ENCODE measurements around the gene NFATC4. TPM values are rescaled to one million over a fixed set of nuclear protein-coding genes. Genes with fewer than 3 reads are reported as not detected.

Gene NFATC4
- total RNA-seq, 1 experiment from 2014 or later, result 7.6 TPM

DNA sequence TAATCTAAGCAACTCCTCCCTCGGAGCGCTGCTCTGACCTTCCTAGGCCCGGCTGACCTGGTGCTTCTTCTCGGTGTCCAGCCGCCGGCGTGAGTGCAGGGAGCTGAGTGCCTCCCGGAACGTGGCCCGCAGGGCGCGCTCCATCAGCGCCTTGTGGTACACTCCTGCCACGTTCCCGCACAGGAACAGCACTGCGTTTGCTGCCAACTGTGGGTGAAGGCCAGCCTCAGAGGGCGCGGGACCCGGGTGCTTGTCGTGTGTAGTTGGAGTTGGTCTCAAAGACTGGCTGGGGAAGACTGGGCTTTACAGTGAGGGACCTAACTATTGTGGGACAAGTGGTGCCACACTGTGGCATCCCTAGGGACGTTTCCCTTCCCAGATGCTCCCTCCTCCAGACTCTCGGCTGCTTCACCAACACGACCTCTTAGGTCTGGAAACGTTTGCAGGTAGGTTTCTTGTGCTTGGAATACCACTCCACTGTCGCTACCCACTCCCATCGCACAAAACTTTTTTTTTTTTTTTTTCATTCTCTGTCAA, 36.2 kb upstream of the NFATC4 start:
- BruUV-seq (replicated peaks), result no TSS peak
- no peak overlapping the region for H2AFZ ChIP-seq (ENCODE audit: low read depth, low read length, poor library complexity, severe bottlenecking)
- no peak overlapping the region for H3K4me3 ChIP-seq (replicated peaks in 1 of 2; ENCODE audit: low read depth in 1 of 2, low read length in 2 of 2)
- H3K27me3 ChIP-seq (ENCODE audit: insufficient read depth, low read length), result no peaks in the 10 kb centered on the region
- H3K9me3 ChIP-seq (ENCODE audit: control insufficient read depth in 1 of 2, insufficient read depth in 1 of 2, low read depth in 1 of 2, low read length in 2 of 2), result no peaks in the 10 kb centered on the region
- no peaks in the 10 kb centered on the region for H3K9me2 ChIP-seq (ENCODE audit: insufficient read depth)
- intact Hi-C loops (cut with micrococcal nuclease), result no loop called here
- H4K20me1 ChIP-seq (ENCODE audit: insufficient read depth), result no peaks in the 10 kb centered on the region
- no peak overlapping the region for H3K9ac ChIP-seq (ENCODE audit: low read length)
- TF ChIP-seq POLR2A (IDR thresholded peaks at IDR 0.05; ENCODE audit: borderline replicate concordance, extremely low read depth, insufficient read depth, insufficient read length) (no peak), RAD21 (IDR thresholded peaks at IDR 0.05; ENCODE audit: low read depth) (no peak), ZNF274 (IDR thresholded peaks at IDR 0.05; ENCODE audit: low read depth, low read length) (no peak), POLR2AphosphoS5 (IDR thresholded peaks at IDR 0.05; ENCODE audit: low read depth, low read length) (no peak), JUND (IDR thresholded peaks at IDR 0.05) (no peak), CBX3 (IDR thresholded peaks at IDR 0.05; ENCODE audit: low read depth) (no peak), SP1 (IDR thresholded peaks at IDR 0.05; ENCODE audit: low read depth) (no peak), EZH2 (IDR thresholded peaks at IDR 0.05) (no peak)
- TF ChIP-seq, protein P1, sequence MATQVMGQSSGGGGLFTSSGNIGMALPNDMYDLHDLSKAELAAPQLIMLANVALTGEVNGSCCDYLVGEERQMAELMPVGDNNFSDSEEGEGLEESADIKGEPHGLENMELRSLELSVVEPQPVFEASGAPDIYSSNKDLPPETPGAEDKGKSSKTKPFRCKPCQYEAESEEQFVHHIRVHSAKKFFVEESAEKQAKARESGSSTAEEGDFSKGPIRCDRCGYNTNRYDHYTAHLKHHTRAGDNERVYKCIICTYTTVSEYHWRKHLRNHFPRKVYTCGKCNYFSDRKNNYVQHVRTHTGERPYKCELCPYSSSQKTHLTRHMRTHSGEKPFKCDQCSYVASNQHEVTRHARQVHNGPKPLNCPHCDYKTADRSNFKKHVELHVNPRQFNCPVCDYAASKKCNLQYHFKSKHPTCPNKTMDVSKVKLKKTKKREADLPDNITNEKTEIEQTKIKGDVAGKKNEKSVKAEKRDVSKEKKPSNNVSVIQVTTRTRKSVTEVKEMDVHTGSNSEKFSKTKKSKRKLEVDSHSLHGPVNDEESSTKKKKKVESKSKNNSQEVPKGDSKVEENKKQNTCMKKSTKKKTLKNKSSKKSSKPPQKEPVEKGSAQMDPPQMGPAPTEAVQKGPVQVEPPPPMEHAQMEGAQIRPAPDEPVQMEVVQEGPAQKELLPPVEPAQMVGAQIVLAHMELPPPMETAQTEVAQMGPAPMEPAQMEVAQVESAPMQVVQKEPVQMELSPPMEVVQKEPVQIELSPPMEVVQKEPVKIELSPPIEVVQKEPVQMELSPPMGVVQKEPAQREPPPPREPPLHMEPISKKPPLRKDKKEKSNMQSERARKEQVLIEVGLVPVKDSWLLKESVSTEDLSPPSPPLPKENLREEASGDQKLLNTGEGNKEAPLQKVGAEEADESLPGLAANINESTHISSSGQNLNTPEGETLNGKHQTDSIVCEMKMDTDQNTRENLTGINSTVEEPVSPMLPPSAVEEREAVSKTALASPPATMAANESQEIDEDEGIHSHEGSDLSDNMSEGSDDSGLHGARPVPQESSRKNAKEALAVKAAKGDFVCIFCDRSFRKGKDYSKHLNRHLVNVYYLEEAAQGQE (IDR thresholded peaks at IDR 0.05; ENCODE audit: low read depth), result no peak
- ChIA-PET RAD21 (ENCODE audit: low non-redundant PET in 1 of 2, low total read pairs in 2 of 2, uncharacterized antibody in 2 of 2, unreplicated experiment in 2 of 2) (interaction anchor here (1.7 to 2.5 kb wide), 3 partner anchors 100 kb away, joined by 6 to 25 read pairs (median 21); no protein-coding TSS in a partner anchor), CTCF (interaction anchor here (2.9 to 6.3 kb wide), 3 partner anchors 34 to 104 kb away, joined by 25 to 162 read pairs (median 82); partner anchors contain the start of genes CBLN3 and KHNYN), POLR2A (interaction anchor here (1.3 to 4.2 kb wide), 3 partner anchors 89 to 105 kb away, joined by 3 to 38 read pairs (median 5); partner anchors contain the start of genes CBLN3, KHNYN and TINF2)
- peaks cover 4 to 12% of the 10 kb centered on the region in 2 experiments for H3K4me1 ChIP-seq (ENCODE audit: control insufficient read depth in 1 of 2, insufficient read depth in 2 of 2, low read length in 2 of 2)
- no peak overlapping the region; the same call in 1 of the 2 replicates for H3K27ac ChIP-seq (ENCODE audit: low read depth, low read length)
- DNase-seq (ENCODE audit: low read depth, low spot score) (no peak), ATAC-seq (no peak)
- no peaks in the 10 kb centered on the region for H3K36me3 ChIP-seq (ENCODE audit: control insufficient read depth in 1 of 2, insufficient read depth in 2 of 2, low read length in 2 of 2)
- no peak overlapping the region for H3K4me2 ChIP-seq (ENCODE audit: low read length)
- no peaks in the 10 kb centered on the region for H3K79me2 ChIP-seq (ENCODE audit: insufficient read depth, low read length)
